Stimulated activated CD4-positive, alpha-beta T cell treated with anti-CD3 and anti-CD28 coated beads, Interleukin-1b, Interleukin-23, amount 100 ng/mL, for 4 hours (primary cell): ENCODE results near the gene PTGDS.

Source experiments
- DNase-seq, 2 donors: peaks; one replicate each; pipeline ENCODE4 v3.0.0-alpha.2; 2020; ENCODE audit warnings: low read depth in 2 of 2

The PTGDS gene

GRCh38 chr9:137022662-137023008, 45.3 kb downstream of the PTGDS start:
- no peak for DNase-seq

DNA sequence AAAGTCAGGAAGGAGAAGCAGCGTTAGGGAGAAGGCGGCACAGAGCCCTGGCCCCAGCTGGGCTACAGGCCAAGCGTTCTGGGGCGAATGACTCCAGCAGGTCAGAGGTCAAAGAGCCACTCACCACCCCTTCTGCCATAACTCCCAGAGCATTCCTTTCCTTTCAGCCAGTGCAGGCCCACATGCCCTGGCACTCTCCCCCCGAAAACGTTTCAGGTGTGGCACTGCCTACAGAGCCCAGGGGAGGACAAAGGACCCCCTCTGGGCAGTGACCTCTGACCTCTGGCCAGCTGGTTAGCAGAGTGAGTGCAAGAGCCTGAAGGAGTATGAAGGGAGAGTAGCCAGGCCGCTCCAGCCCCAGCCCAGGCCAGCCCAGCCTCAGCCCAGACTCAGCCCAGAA, 45.9 kb downstream of the PTGDS start:
- DNase-seq: no peak

GRCh38 chr9:137023583-137023991, 46.3 kb downstream of the PTGDS start:
- no peak for DNase-seq

- no peak for DNase-seq
Observed at GRCh38 chr9:137025517-137025966, 48.2 kb downstream of the PTGDS start.

DNA sequence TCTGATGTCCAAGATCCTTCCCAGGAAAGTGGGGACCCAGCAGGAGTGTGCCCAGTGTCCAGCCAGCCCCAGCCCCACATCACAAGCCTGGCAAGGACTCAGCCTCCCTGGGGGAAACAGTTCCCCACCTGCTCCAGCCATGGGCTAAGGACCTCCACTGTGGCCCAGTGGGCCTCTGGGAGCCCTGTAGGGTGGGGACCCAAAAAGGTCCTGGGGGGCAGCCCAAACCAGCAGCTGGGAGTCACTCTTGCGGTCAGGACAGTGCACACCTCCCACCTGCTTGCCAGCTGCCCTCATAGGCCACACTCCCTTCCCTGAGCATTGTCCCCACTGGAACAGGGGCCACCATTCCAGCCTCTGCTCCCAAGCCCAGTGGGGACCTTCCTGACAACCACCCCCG, 49.1 kb downstream of the PTGDS start:
- DNase-seq: no peak

GRCh38 chr9:137026828-137027227, 49.5 kb downstream of the PTGDS start:
- DNase-seq: no peak

GRCh38 chr9:137027369-137028262, 50.3 kb downstream of the PTGDS start, which contains the start of gene ABCA2:
TSS of gene ABCA2 (minus strand) at chr9:137028237. CDS start at chr9:137028140, 97 bp downstream.
- DNase-seq: no peak

DNA sequence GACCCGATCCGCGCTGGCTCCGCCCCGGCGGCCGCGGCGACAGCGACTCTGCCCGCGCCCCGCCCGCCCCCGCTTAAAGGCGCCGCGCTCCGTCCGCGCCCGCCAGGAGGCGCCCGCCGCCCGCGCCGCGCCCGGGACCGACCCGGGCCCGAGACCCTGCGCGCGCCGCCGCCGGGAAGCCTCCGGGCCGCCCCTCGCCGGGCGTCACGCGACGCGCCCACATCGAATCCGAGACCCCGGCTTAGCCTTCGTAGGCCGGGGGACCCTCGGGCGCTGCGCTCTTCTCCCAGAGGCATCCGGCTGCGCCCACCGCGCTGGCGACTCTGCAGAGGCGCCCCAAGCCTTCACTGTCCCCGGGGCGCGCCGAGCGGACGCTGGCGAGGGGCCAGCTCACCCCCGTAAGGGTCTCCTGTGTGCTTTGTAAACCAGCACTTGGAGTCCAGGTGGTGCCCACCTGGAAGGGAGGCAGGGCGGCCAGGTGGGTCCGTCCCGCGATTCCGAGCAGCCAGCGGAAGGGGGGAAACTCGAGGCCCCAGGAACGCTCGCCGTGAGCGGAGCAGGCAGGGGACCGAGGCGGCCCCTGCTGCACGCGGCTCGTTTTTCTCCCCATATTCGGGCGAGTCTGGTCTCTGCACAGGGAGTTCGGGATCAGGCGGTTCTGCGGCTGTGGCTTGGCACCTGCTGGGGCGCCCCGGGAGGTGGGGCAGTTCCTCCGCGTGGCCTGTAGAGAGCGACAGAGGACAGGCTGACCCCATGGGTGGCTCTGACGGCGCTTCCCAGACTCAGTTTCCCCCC, 51.2 kb downstream of the PTGDS start:
- DNase-seq: peak; percentile 48 to 67

GRCh38 chr9:137029058-137029936, 52.0 kb downstream of the PTGDS start:
- DNase-seq: peak; percentile 64 to 69

GRCh38 chr9:137030006-137030405, 52.7 kb downstream of the PTGDS start:
- DNase-seq: no peak

GRCh38 chr9:137030538-137031527, 53.5 kb downstream of the PTGDS start:
- peak in 1 of 2 donors; percentile 23 for DNase-seq
